H9 (cell line): Measurements from ENCODE around the gene ROR1. TPM values are rescaled to one million over a fixed set of nuclear protein-coding genes. Genes with fewer than 3 reads are reported as not detected.

Source experiments
- DNase-seq: peaks from one replicate; pipeline ENCODE4 v3.0.0-alpha.2; 2017
- H2AFZ ChIP-seq: one replicate; pipeline ENCODE4 v1.6.1; 2013; ENCODE audit warnings: mild to moderate bottlenecking, low read length, control low read depth, moderate library complexity
- H2AK5ac ChIP-seq: 2 replicates; pipeline ENCODE4 v1.6.1; 2013; ENCODE audit warnings: low read length, control low read depth, mixed read lengths; ENCODE audit not compliant: insufficient read length
- H2BK120ac ChIP-seq: one replicate; pipeline ENCODE4 v1.6.1; 2013; ENCODE audit warnings: low read depth, mild to moderate bottlenecking, low read length, control low read depth, inconsistent platforms; ENCODE audit not compliant: poor library complexity, severe bottlenecking
- H2BK12ac ChIP-seq: 2 replicates; pipeline ENCODE4 v1.6.1; 2013; ENCODE audit warnings: low read length, control low read depth, mixed read lengths, low read depth; ENCODE audit not compliant: insufficient read length
- H2BK15ac ChIP-seq: 2 replicates; pipeline ENCODE4 v1.6.1; 2013; ENCODE audit warnings: low read depth, low read length, control low read depth
- H2BK20ac ChIP-seq: one replicate; pipeline ENCODE4 v1.6.1; 2013; ENCODE audit warnings: low read depth, mild to moderate bottlenecking, low read length, control low read depth, inconsistent platforms; ENCODE audit not compliant: poor library complexity, severe bottlenecking
- H2BK5ac ChIP-seq: 2 replicates; pipeline ENCODE4 v1.6.1; 2013; ENCODE audit warnings: low read length, control low read depth, mixed read lengths; ENCODE audit not compliant: insufficient read length
- H3K14ac ChIP-seq: 2 replicates; pipeline ENCODE4 v1.6.1; 2013; ENCODE audit warnings: low read length, control low read depth; ENCODE audit not compliant: insufficient read depth
- H3K18ac ChIP-seq: 2 replicates; pipeline ENCODE4 v1.6.1; 2013; ENCODE audit warnings: low read depth, mild to moderate bottlenecking, mixed read lengths, low read length, control low read depth; ENCODE audit not compliant: insufficient read length
- H3K23ac ChIP-seq: 2 replicates; pipeline ENCODE4 v1.6.1; 2013; ENCODE audit warnings: low read length, control low read depth, mixed read lengths, low read depth; ENCODE audit not compliant: insufficient read length
- H3K23me2 ChIP-seq: 2 replicates; pipeline ENCODE4 v1.6.1; 2013; ENCODE audit warnings: low read depth, mild to moderate bottlenecking, mixed read lengths, low read length, control low read depth; ENCODE audit not compliant: insufficient read length, poor library complexity, severe bottlenecking
- H3K27ac ChIP-seq: 2 replicates; pipeline ENCODE4 v1.5.1; 2013; ENCODE audit warnings: low read length, control low read depth, mixed read lengths, low read depth; ENCODE audit not compliant: insufficient read length
- H3K27me3 ChIP-seq: 2 replicates; pipeline ENCODE4 v1.6.1; 2013; ENCODE audit warnings: low read length, control low read depth, inconsistent platforms; ENCODE audit not compliant: insufficient read depth
- H3K4ac ChIP-seq: 2 replicates; pipeline ENCODE4 v1.6.1; 2013; ENCODE audit warnings: low read depth, mild to moderate bottlenecking, control low read depth, inconsistent platforms, low read length, moderate library complexity
- H3K4me1 ChIP-seq: 2 replicates; pipeline ENCODE4 v1.6.1; 2013; ENCODE audit warnings: low read length, control low read depth, inconsistent platforms; ENCODE audit not compliant: insufficient read depth
- H3K4me2 ChIP-seq: 2 replicates; pipeline ENCODE4 v1.6.1; 2013; ENCODE audit warnings: low read length, control low read depth, mixed read lengths; ENCODE audit not compliant: insufficient read length, insufficient read depth
- H3K56ac ChIP-seq: 2 replicates; pipeline ENCODE4 v1.6.1; 2013; ENCODE audit warnings: low read depth, mild to moderate bottlenecking, mixed read lengths, low read length, control low read depth; ENCODE audit not compliant: insufficient read length
- H3K79me1 ChIP-seq: 2 replicates; pipeline ENCODE4 v1.6.1; 2013; ENCODE audit warnings: low read depth, mild to moderate bottlenecking, moderate library complexity, low read length, control low read depth, inconsistent platforms; ENCODE audit not compliant: insufficient read depth, poor library complexity, severe bottlenecking
- H3K79me2 ChIP-seq: 2 replicates; pipeline ENCODE4 v1.6.1; 2013; ENCODE audit warnings: low read length, control low read depth, inconsistent platforms; ENCODE audit not compliant: insufficient read depth
- H3K9ac ChIP-seq: 2 replicates; pipeline ENCODE4 v1.6.1; 2013; ENCODE audit warnings: low read length, control low read depth, mixed read lengths; ENCODE audit not compliant: insufficient read length; ENCODE audit errors: extremely low read depth
- H3K9me3 ChIP-seq: one replicate; pipeline ENCODE4 v1.6.1; 2013; ENCODE audit warnings: low read depth, low read length, inconsistent platforms; ENCODE audit not compliant: control insufficient read depth
- H3T11ph ChIP-seq: one replicate; pipeline ENCODE4 v1.6.1; 2013; ENCODE audit warnings: mild to moderate bottlenecking, low read length, control low read depth, inconsistent platforms
- H4K20me1 ChIP-seq: one replicate; pipeline ENCODE4 v1.6.1; 2013; ENCODE audit not compliant: control insufficient read depth, insufficient read length, insufficient read depth
- H4K5ac ChIP-seq: 2 replicates; pipeline ENCODE4 v1.6.1; 2013; ENCODE audit warnings: low read depth, mild to moderate bottlenecking, mixed read lengths, low read length, control low read depth; ENCODE audit not compliant: insufficient read length
- H4K8ac ChIP-seq: replicated peaks from 2 replicates; pipeline ENCODE4 v1.6.1; 2013; ENCODE audit warnings: low read length, control low read depth, mixed read lengths, low read depth; ENCODE audit not compliant: insufficient read length
- H4K91ac ChIP-seq: 2 replicates; pipeline ENCODE4 v1.6.1; 2013; ENCODE audit warnings: low read depth, mild to moderate bottlenecking, moderate library complexity, mixed read lengths, low read length, control low read depth; ENCODE audit not compliant: insufficient read length
- H3K27ac Mint-ChIP-seq, 3 experiments: 2 replicates in 2 of 3; 3 replicates in 1 of 3; pipeline ENCODE4 v1.8.0; 2020 to 2021; ENCODE audit warnings: mixed read lengths in 3 of 3, mild to moderate bottlenecking in 1 of 3, moderate library complexity in 1 of 3
- H3K27me3 Mint-ChIP-seq: 2 replicates; pipeline ENCODE4 v1.8.0; 2021; ENCODE audit warnings: low read depth, mild to moderate bottlenecking, moderate library complexity, mixed read lengths
- H3K36me3 Mint-ChIP-seq, 3 experiments: 2 replicates in 2 of 3; 3 replicates in 1 of 3; pipeline ENCODE4 v1.8.0; 2020 to 2021; ENCODE audit warnings: low read depth in 3 of 3, mixed read lengths in 3 of 3; ENCODE audit not compliant: insufficient read depth in 1 of 3
- H3K4me1 Mint-ChIP-seq, 2 experiments: 2 replicates each; pipeline ENCODE4 v1.8.0; 2020; ENCODE audit warnings: mixed read lengths in 2 of 2
- H3K4me3 Mint-ChIP-seq, 2 experiments: 2 replicates in 1 of 2; 3 replicates in 1 of 2; pipeline ENCODE4 v1.8.0; 2020 to 2021; ENCODE audit warnings: mild to moderate bottlenecking in 2 of 2, mixed read lengths in 2 of 2, moderate library complexity in 1 of 2
- H3K9me3 Mint-ChIP-seq, 2 experiments: 2 replicates in 1 of 2; 3 replicates in 1 of 2; pipeline ENCODE4 v1.8.0; 2020; ENCODE audit warnings: mild to moderate bottlenecking in 2 of 2, mixed read lengths in 2 of 2, moderate library complexity in 1 of 2
- WGBS: extraction: QIAGEN DNeasy Blood & Tissue Kit; methylation state at CpG from one replicate; pipeline ENCODE4 v1.1.7; 2013; ENCODE audit warnings: missing lambda C conversion rate, low lambda C conversion rate, mixed read lengths; ENCODE audit not compliant: insufficient read length; ENCODE audit errors: extremely low coverage; 5-methylcytosine and 5-hydroxymethylcytosine counted together
- total RNA-seq: library from RNA; stranded (reverse); gene quantifications from 2 replicates; pipeline ENCODE4 v1.2.1, GENCODE V29; 2021
- TF ChIP-seq, protein P1 (sequence below): fragments of 200-600 bp; sonication (generic); conservative IDR thresholded peaks from 3 replicates; pipeline ENCODE4 v1.8.0; 2021; ENCODE audit warnings: antibody characterized with exemption, mild to moderate bottlenecking

Gene ROR1
- total RNA-seq, 1 experiment from 2014 or later, result 75.9 TPM

DNA sequence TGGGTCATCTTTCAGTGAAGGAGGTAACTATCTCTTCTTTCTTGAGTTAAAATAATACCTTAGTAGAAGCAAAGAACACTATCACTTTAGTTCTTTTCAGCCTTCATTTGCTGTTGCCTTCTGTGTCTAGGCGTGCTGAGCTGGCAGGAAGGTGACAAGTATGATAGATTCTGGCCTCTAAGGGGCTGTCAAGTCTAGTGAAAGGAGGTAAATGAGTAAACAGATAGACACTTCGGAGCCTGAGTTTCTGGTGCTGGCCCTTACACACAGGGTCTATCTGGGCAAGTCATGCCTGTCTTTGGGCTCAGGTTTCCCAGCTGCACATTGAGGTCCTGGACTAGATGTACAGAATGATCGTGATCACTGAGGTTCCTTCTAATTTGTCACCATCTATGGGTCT lies 89.3 kb downstream of the ROR1 start:
- Mint-ChIP-seq H3K4me3 (no peak overlapping the region), H3K27ac (peak overlapping the region in 1 of 3 experiments; percentile 67; a peak in 1 of 7 replicates), H3K36me3 (no peaks in the 10 kb centered on the region), H3K27me3 (no peaks in the 10 kb centered on the region), H3K9me3 (no peaks in the 10 kb centered on the region), H3K4me1 (peaks cover 45 to 71% of the 10 kb centered on the region in 2 experiments)
- H2BK20ac ChIP-seq, result no peak overlapping the region
- no peak overlapping the region for H3K23ac ChIP-seq
- no peak overlapping the region for H2BK120ac ChIP-seq
- no peak overlapping the region for H3K14ac ChIP-seq
- H3K56ac ChIP-seq, result no peak overlapping the region
- no peak overlapping the region for H3K4ac ChIP-seq
- no peak overlapping the region for H4K5ac ChIP-seq
- H3K4me2 ChIP-seq, result no peak overlapping the region
- H3K27ac ChIP-seq, result no peak overlapping the region
- no peak for DNase-seq
- H3T11ph ChIP-seq, result no peak overlapping the region
- no peaks in the 10 kb centered on the region for H3K23me2 ChIP-seq
- no CpG with 5 or more reads among the region's 3 CpGs for WGBS
- H3K9me3 ChIP-seq, result no peaks in the 10 kb centered on the region
- peaks cover 4% of the 10 kb centered on the region for H3K79me1 ChIP-seq
- H4K91ac ChIP-seq, result no peak overlapping the region
- no peak overlapping the region for H2AFZ ChIP-seq
- no peaks in the 10 kb centered on the region for H4K20me1 ChIP-seq
- no peak overlapping the region for H3K9ac ChIP-seq
- H3K4me1 ChIP-seq, result peaks cover 7% of the 10 kb centered on the region; the same call in 1 of the 2 replicates
- no peak overlapping the region for H2BK12ac ChIP-seq
- peaks cover 31% of the 10 kb centered on the region; the same call in 1 of the 2 replicates for H3K79me2 ChIP-seq
- no peaks in the 10 kb centered on the region for H3K27me3 ChIP-seq
- no peak overlapping the region for H3K18ac ChIP-seq
- H2BK5ac ChIP-seq, result no peak overlapping the region
- TF ChIP-seq, protein P1, sequence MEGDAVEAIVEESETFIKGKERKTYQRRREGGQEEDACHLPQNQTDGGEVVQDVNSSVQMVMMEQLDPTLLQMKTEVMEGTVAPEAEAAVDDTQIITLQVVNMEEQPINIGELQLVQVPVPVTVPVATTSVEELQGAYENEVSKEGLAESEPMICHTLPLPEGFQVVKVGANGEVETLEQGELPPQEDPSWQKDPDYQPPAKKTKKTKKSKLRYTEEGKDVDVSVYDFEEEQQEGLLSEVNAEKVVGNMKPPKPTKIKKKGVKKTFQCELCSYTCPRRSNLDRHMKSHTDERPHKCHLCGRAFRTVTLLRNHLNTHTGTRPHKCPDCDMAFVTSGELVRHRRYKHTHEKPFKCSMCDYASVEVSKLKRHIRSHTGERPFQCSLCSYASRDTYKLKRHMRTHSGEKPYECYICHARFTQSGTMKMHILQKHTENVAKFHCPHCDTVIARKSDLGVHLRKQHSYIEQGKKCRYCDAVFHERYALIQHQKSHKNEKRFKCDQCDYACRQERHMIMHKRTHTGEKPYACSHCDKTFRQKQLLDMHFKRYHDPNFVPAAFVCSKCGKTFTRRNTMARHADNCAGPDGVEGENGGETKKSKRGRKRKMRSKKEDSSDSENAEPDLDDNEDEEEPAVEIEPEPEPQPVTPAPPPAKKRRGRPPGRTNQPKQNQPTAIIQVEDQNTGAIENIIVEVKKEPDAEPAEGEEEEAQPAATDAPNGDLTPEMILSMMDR, result no peak
- H4K8ac ChIP-seq, result no peak overlapping the region
- H2BK15ac ChIP-seq, result no peak overlapping the region
- H2AK5ac ChIP-seq, result no peak overlapping the region
